Breast epithelium (tissue), 4 donors: Measurements from ENCODE around the gene IL17C. TPM values are rescaled to one million over a fixed set of nuclear protein-coding genes. Genes with fewer than 3 reads are reported as not detected.

Experiments used
- DNase-seq, 2 donors: peaks; one replicate each; pipeline ENCODE4 v3.0.0-alpha.2; 2019; ENCODE audit warnings: low spot score in 2 of 2
- H3K27ac ChIP-seq, 2 donors: fragments of 200-600 bp; sonication (generic) in 1 of 2; one replicate each; pipeline ENCODE4 v1.5.1; 2016 to 2019; ENCODE audit warnings: mild to moderate bottlenecking in 1 of 2
- H3K27me3 ChIP-seq, 2 donors: fragments of 200-600 bp; sonication (generic) in 1 of 2; one replicate each; pipeline versions ENCODE4 v1.5.1 to v1.6.0; 2017 to 2019; ENCODE audit warnings: control low read depth in 1 of 2, mild to moderate bottlenecking in 1 of 2
- H3K36me3 ChIP-seq: fragments of 200-600 bp; one replicate; pipeline ENCODE4 v1.5.1; 2019
- H3K4me1 ChIP-seq, 2 donors: fragments of 200-600 bp; sonication (generic); one replicate each; pipeline ENCODE4 v1.5.1; 2016 to 2019; ENCODE audit warnings: control low read depth in 1 of 2
- H3K4me3 ChIP-seq, 3 donors: fragments of 200-600 bp; sonication (generic); 1 replicate in 2 of 3; 2 replicates in 1 of 3; pipeline ENCODE4 v1.5.1; 2016 to 2019; ENCODE audit warnings: mild to moderate bottlenecking in 3 of 3, moderate library complexity in 2 of 3
- H3K9me3 ChIP-seq, 2 donors: fragments of 200-600 bp; sonication (generic) in 1 of 2; one replicate each; pipeline ENCODE4 v1.5.1; 2016 to 2019; ENCODE audit warnings: control low read depth in 1 of 2
- POLR2A ChIP-seq: fragments of 450-650 bp; IDR thresholded peaks from one replicate; pipeline ENCODE4 v1.6.1; 2016; ENCODE audit warnings: antibody characterized with exemption, mild to moderate bottlenecking, moderate library complexity
- POLR2AphosphoS5 ChIP-seq, 3 donors: sonication (generic); formaldehyde crosslinking; IDR thresholded peaks; one replicate each; pipeline ENCODE4 v1.6.1; 2017; ENCODE audit warnings: antibody characterized with exemption in 3 of 3
- intact Hi-C: fragments of 100-400 bp; cut with DNase I; formaldehyde crosslinking; loops from one replicate; pipeline ENCODE4 v1.15.1; 2023; ENCODE audit warnings: low total_unique reads
- total RNA-seq, 3 donors: library from RNA; depleted of rRNA; stranded (reverse); fragments of >200 nt; gene quantifications; one replicate each; pipeline ENCODE4 v1.1.0, GENCODE V29; 2016
- TF ChIP-seq, protein P1 (sequence below), 3 donors: fragments of 450-650 bp; IDR thresholded peaks; one replicate each; pipeline ENCODE4 v1.5.1; 2016 to 2017; ENCODE audit warnings: antibody characterized with exemption in 3 of 3, mild to moderate bottlenecking in 3 of 3, moderate library complexity in 3 of 3

Gene IL17C
- total RNA-seq, 3 donors from 2014 or later, result not detected

DNA sequence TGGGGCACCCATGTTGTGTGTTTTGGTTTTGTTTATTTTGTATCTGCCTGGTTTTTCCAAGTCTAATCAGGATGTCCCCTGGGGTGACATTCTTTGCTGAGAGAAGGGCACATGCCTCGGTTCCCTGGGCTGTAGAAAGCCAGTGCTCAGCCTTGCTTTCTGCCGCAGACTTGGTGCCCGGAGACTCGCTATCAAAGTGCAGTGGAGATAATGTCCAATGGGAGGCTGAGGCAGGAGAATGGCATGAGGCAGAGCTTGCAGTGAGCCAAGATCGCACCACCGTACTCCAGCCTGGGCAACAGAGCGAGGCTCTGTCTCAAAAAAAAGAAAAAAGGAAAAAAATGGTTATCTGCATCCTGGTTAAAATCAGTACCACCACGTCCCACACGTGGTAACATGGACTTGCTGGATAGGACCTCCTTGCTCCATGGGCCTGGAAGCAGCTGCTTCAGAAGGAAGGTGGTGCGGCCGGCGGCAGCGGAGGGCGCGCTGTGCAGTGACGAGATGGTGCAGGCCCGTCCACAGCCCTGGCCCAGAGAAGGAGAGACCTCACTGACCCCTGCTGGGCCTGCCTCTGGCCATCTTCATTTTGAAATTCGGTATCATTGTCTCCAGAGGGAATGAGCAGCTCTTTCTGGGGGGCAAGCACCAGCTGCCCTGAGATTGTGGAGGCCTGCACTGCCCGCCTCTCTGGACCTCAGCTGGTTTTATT, 19.3 kb upstream of the IL17C start:
- H3K36me3 ChIP-seq, result no peaks in the 10 kb centered on the region
- DNase-seq, result no peak
- H3K27ac ChIP-seq, result peak overlapping the region in 1 of 2 donors; percentile 2
- no peaks in the 10 kb centered on the region for H3K4me1 ChIP-seq
- no peak overlapping the region for H3K4me3 ChIP-seq
- intact Hi-C loops, result no loop called here
- H3K9me3 ChIP-seq, result no peaks in the 10 kb centered on the region
- TF ChIP-seq, protein P1, sequence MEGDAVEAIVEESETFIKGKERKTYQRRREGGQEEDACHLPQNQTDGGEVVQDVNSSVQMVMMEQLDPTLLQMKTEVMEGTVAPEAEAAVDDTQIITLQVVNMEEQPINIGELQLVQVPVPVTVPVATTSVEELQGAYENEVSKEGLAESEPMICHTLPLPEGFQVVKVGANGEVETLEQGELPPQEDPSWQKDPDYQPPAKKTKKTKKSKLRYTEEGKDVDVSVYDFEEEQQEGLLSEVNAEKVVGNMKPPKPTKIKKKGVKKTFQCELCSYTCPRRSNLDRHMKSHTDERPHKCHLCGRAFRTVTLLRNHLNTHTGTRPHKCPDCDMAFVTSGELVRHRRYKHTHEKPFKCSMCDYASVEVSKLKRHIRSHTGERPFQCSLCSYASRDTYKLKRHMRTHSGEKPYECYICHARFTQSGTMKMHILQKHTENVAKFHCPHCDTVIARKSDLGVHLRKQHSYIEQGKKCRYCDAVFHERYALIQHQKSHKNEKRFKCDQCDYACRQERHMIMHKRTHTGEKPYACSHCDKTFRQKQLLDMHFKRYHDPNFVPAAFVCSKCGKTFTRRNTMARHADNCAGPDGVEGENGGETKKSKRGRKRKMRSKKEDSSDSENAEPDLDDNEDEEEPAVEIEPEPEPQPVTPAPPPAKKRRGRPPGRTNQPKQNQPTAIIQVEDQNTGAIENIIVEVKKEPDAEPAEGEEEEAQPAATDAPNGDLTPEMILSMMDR (IDR thresholded peaks at IDR 0.05), result no peak
- TF ChIP-seq POLR2AphosphoS5 (IDR thresholded peaks at IDR 0.05), result no peak
- H3K27me3 ChIP-seq, result no peaks in the 10 kb centered on the region

DNA sequence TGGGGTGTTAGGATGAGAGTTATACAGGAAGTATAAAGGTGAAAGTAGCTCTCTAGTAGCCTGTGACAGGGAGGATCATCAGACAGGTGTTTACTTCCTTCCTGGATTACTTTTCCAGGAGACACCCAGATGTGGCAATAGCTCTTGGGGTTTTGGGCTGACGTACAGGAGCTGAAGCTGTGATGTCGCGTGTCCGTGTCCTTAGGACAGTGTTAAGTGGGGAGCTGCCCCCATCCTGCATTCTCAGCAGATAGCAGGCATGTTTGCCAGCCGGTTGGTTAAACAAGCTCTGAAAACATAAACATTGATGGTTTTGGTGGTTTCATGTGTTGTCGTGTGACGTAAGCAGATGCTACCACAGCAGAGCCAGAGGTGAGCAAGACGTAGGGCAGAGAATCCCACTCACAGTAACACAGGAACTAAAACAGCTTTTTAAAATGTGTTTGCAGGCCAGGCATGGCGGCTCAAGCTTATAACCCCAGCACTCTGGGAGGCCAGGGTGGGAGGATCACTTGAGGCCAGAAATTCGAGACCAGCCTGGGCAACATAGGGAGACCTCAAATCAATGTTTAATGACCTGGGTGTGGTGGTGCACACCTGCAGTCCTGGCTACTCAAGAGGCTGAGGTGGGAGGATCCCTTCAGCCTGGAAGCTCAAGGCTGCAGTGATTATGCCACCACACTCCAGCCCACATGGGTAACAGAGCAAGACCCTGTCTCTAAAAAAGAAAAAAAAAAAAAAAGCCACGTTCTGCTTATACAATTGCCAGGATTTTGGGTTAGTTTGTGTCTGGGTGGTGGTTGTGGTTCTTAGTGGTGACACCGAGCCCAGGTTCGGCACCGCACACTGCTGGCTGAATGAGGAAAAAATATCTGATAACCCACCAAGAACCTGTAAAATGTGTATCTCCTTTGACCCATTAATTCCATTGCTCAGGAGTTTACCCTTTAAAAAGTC, 18.2 kb upstream of the IL17C start:
- no peaks in the 10 kb centered on the region for H3K9me3 ChIP-seq
- DNase-seq, result no peak
- intact Hi-C loops, result no loop called here
- no peaks in the 10 kb centered on the region for H3K4me1 ChIP-seq
- H3K36me3 ChIP-seq, result no peaks in the 10 kb centered on the region
- H3K4me3 ChIP-seq, result no peak overlapping the region
- no peaks in the 10 kb centered on the region for H3K27me3 ChIP-seq
- H3K27ac ChIP-seq, result no peak overlapping the region
- TF ChIP-seq POLR2AphosphoS5 (IDR thresholded peaks at IDR 0.05) (no peak), POLR2A (no peak)
- TF ChIP-seq, protein P1 (IDR thresholded peaks at IDR 0.05), result no peak

DNA sequence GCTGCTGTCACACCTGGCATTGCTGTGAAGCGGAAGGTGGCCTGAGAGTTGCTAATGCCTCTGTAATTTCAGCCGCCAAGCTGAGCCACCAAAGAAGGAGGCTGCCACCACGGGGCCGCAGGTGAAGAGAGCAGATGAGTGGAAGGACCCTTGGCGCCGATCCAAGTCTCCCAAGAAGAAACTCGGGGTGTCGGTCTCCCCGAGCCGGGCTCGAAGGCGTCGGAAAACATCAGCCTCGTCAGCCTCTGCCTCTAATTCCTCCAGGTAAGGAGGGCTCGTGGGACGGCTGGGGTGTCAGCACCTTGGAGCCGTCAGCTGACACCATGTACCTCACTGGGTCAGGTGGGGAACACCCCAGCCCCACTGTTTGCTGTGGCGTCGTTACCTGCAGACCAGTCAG, 16.2 kb upstream of the IL17C start:
- intact Hi-C loops, result no loop called here
- H3K27me3 ChIP-seq, result no peaks in the 10 kb centered on the region
- H3K36me3 ChIP-seq, result no peaks in the 10 kb centered on the region
- no peaks in the 10 kb centered on the region for H3K4me1 ChIP-seq
- H3K4me3 ChIP-seq, result no peak overlapping the region
- no peak overlapping the region for H3K27ac ChIP-seq
- DNase-seq, result no peak
- TF ChIP-seq POLR2AphosphoS5 (IDR thresholded peaks at IDR 0.05) (no peak), POLR2A (no peak)
- TF ChIP-seq, protein P1 (IDR thresholded peaks at IDR 0.05), result no peak
- H3K9me3 ChIP-seq, result no peaks in the 10 kb centered on the region

DNA sequence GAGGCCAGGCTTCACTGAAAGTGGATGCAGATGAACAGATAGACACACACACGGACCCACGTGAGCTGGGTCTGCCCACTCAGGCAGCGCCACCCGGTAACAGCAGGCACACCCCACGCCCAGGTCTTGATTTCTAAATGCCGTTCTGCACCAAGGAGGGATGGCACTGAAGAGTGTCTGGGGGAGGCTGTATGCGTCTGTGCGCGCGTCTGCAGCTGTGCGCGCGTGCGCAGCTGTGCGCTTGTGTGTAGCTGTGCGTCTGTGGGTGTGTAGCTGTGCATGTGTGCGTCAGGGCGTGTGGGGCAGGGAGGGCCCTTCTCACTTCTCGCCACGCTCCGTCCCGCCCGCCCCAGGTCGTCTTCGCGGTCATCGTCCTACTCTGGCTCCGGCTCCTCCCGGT, 15.5 kb upstream of the IL17C start:
- no peak overlapping the region for H3K27ac ChIP-seq
- no peaks in the 10 kb centered on the region for H3K27me3 ChIP-seq
- intact Hi-C loops, result no loop called here
- H3K9me3 ChIP-seq, result no peaks in the 10 kb centered on the region
- no peaks in the 10 kb centered on the region for H3K36me3 ChIP-seq
- DNase-seq, result no peak
- TF ChIP-seq POLR2A (no peak), POLR2AphosphoS5 (IDR thresholded peaks at IDR 0.05) (no peak)
- TF ChIP-seq, protein P1 (IDR thresholded peaks at IDR 0.05), result no peak
- H3K4me1 ChIP-seq, result no peaks in the 10 kb centered on the region
- no peak overlapping the region for H3K4me3 ChIP-seq

DNA sequence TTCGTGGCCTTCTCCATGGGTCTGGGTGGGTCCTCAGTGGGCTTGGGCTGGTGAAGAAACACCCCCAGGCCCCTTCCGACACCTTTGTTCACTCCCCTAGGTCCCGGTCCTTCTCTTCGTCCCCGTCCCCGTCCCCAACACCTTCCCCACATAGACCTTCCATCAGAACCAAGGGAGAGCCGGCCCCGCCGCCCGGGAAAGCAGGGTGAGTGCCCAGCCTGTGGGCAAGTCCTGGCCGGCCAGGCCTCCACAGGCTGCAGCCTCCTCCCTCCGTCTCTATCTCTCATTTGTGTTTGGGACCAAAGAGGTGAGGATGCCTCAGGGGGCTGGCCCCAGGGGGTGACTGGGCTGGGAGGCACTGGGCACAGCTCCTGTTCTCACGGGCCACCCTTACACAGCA, 14.5 kb upstream of the IL17C start:
- Histone ChIP-seq H3K36me3 (no peaks in the 10 kb centered on the region), H3K4me3 (no peak overlapping the region), H3K27ac (no peak overlapping the region), H3K9me3 (no peaks in the 10 kb centered on the region), H3K4me1 (no peaks in the 10 kb centered on the region), H3K27me3 (no peaks in the 10 kb centered on the region)
- intact Hi-C loops, result no loop called here
- TF ChIP-seq POLR2A (no peak), POLR2AphosphoS5 (IDR thresholded peaks at IDR 0.05) (no peak)
- TF ChIP-seq, protein P1 (IDR thresholded peaks at IDR 0.05), result no peak
- DNase-seq, result no peak
